T-helper 22 cell (primary cell): Measurements from ENCODE around the gene GIPC3.
"Not testable (repeated sequence)": the region's sequence is repeated elsewhere in the genome, so short reads cannot be mapped to it uniquely, and the experiment has no call there.

ENCODE experiments used
- DNase-seq: peaks from one replicate; pipeline ENCODE4 v3.0.0-alpha.2; 2020; ENCODE audit warnings: low read depth

GIPC3 gene

DNA sequence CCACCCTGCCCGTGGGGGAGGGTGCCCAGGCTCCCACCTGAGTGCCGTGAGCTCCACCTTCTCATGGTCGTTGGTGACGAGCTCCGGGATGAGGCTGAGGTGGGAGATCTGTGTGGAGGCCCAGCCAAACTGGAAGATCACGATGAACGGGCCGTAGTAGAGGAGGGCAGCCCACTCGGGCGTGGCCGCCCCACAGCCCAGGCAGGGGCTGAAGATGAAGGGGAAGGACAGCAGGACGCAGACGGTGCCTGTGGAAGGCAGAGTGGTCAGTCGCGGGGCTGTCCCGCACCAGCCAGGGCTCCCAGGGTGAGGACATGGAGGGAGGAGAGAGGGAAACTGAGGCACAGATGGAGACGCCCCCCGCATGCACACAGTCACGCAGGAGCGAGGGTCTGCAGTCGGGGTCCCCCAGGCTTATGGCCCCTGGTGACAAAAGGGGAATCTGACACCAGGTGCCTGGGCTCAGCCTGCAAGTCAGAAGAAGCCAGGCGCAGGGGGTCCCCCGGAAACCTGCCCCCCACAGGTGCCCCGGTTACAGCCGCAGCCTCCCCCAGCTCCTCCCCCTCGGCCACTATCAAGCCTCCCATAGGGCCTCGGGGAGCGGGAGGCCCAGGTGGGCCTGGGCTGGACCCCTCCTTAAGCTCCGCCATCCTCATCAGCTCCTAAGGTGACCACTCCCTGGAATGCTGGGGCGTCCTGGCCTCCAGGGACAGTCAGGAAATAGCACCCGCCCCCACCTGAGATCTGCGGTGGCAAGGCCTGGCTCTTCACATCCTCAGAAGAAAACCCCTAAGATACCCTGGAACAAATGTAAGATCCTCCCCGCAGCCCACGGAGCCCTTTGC lies 34.1 kb upstream of the GIPC3 start:
- no peak for DNase-seq

DNA sequence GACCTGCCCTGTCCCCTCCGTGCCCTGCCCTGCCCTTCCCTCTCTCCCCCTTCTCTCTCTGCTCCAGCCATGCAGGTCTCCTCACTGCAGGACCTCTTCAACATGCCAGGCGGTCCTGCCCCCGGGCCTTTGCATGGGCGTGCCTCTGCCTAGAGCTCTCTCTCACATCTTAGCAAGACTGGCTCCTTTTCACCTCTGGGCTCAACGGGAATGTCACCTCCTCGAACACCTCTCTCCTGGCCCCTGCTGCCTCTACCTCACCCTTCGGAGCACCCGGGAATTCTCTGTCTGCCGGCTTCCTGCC lies 33.5 kb upstream of the GIPC3 start:
- DNase-seq: no peak

DNA sequence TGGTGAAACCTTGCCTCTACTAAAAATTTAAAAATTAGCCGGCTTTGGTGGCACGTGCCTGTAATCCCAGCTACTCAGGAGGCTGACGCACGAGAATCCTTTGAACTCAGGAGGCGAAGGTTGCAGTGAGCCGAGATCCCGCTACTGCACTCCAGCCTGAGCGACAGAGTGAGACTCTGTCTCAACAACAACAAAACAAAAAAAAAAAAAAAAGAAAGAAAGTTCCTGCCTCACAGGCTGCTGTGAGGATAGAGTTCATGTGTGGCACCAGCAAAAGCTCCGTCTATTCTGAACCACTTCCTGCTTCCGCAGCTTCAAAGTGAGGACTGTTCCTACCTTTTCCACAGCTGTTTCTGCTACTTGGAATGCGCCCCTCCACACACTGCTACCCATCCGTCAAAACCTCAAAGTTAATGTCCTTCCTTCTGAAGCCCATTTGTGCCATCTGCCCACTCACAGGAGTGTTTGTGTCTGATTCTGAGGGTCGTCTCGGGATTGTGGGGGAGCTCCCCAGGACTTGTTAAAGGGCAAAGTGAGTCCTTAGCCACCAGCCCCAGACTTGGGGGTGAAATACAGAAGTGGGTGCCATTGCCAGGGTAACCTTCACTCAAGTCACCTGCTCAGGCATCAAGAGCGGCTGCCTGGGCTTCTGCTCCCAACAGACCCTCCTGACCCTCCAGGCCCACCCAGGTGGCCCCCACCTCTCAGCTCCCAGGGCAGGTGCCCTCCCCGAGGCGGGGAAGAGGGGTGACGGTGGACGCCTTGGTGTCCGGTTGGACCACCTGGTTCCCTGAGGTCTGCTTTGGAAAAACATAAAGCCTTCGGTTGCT lies 30.8 kb upstream of the GIPC3 start:
- peak; percentile 49 for DNase-seq

DNA sequence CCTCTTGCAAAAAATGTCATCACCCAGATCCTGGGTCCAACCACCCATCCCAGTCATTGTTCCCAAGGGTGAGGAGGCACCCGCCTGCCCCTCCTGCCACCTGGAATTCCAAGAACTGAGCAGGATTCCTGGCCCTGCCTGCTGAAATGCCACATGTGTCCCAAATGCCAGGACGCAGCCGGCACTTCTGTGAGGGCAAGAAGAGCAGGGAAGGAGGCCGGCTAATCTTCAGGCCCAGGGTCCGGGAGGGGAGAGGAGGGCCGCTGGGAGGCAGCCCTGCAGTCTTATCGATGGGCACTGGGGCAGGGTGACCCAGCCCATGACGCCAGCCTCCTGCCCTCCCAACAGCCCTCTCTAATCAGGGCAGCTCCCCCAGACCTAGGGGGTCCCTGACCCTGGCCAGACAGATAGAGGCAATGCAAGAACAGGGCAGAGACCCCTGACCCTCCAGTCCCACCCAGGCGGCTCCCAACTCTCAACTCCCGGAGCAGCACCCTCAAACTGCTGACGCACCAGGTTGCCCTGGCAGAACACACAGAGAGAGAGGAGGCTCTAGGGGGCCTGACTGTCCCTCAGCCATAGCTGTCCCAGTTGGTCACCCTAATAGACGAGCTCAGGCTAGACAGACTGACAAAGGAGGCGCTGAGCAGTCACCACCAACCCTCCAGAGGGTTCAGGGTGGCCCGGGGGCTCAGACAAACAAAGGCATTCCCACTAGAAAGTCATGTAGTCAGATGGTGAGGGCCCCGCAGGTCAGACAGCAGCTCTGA lies 29.4 kb upstream of the GIPC3 start:
- no peak for DNase-seq

DNA sequence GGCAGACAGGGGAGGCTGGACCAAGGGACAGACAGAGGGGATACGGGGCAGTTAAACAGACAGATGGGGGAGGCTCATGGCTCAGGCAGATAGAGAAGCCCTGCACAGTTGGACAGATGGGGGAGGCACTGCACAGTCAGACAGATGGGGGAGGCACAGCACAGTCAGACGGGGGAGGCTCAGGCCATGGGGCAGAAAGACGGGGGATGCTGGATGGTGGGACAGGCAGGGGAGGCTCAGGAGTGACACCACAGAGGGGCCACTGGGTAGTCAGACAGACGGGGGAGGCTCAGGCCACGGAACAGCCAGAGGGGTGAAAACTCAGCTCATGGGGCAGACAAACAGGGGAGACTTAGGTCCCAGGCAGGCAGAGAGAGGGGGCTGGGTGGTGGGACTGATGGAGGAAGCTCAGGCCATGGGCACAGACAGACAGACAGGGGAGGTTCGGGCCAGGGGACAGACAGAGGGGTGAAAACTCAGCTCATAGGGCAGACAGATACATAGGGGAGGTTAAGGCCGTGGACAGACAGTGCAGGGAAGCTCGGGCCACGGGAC lies 28.8 kb upstream of the GIPC3 start:
- no peak for DNase-seq

DNA sequence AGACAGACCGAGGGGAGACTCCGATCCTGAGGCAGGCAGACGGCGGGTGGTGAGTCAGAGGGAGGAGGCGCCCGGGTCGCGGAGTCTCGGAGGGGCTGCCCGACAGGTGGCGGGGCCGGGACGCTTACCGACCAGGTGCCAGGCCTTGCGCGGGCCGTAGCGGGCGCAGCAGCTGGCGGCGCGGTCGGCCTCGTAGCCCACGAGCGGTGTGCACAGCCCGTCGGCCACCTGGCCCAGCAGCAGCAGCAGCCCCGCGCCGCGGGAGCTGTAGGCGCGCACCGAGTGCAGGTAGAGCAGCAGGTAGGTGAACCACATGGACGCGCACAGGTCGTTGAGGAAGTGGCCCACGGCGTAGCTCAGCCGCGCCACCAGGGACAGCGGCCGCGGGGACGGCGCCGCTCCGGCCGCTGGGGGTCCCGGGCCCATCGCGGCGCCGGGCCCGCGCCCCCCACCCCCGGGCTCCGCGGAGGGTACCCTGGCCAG lies 28.3 kb upstream of the GIPC3 start:
- DNase-seq: peak; percentile 65

DNA sequence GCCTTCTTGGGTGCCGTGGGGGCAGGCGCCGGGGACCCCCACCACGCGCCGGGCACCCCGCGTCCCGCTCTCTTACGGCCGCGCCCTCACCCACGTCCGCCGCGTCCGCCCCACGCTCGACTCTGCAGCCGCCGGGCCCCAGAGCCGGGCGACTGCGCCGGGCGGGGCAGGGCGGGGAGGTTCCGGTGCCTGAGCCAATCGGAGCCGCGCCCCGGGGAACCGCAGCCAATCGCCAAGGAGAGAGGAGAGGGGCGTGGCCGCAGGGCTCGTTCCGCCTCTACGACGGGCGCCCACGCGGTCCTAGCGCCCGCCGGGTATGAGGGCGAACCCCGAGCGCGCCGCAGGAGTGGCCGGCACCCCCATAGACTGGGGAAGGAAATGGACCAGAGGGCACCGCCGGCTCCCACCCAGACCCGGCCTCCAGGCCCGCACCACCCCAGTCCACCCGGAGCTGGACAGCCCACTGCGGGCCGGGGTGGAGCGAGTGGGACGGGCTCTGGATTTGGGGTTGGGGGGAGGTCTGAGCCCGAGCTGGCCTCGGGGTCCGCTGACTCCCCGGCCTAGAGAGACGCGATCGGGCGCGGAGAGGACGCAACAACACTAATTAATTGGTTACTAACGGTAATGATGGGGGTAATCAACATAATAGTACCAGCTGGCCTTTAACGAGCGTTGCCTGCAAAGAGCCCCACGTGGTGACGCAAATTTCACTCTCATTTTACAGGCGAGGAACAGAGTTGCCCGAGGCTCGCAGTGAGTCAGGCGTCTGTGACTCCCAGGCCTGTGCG lies 27.6 kb upstream of the GIPC3 start, which contains the start of gene MFSD12:
MFSD12 (minus strand) TSS at position 126 of the 788 bp plus-strand sequence. CDS start 183 bp downstream, outside the sequence.
- peak; percentile 85 for DNase-seq

DNA sequence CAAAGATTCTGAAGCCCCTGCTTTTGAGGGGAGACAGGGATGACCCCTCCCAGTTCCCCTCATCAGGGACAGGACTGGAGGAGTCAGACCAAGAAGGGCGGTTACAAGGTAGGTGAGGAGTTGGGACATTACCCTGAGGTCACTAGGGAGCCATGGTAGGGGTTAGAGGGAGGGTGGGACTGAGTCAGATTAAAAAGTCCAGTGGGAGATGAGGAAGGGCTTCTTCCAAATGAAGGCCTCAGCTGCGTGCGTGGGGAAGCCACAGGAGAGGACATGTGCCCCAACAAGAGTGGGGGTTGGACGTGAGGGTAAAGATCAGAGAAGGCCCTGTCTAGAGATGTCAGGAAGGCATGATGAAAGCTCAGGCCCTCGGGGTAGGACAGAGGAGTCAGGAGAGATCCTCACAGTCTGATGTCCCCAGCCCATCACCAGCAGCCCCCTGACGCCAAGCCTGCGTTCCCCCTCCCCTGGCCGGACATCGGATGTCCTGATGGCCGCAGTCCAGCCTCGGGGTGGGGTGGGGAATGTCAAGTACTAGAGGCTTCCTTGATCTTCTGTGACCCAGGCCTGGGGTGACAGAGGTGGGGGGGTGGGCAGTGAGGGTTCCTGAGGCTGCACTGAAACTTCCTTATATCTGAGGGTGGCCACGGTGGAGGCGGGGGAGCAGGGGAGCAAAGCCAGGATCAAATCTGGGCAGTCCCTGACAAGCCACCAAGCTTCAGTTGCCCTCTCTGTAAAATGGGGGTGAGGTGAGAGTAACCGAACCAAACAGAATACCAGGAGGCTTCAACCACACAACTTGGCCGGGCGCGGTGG lies 21.4 kb upstream of the GIPC3 start:
- no peak for DNase-seq

DNA sequence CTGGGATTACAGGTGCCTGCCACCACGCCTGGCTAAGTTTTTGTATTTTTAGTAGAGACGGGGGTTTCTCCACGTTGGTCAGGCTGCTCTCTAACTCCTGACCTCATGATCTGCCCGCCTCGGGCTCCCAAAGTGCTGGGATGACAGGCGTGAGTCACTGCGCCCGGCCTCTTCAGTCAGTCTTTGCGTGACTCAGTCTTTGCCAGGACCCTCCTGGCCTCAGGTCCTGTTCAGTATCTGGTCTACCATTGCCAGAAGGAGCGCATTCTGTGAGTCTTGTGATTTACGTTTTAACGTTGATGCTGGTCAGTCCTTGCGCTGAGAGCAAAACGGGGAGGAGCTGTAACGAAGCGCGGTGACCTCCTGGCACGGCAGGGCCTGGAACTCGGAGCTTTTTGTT lies 20.1 kb upstream of the GIPC3 start:
- DNase-seq: no peak

DNA sequence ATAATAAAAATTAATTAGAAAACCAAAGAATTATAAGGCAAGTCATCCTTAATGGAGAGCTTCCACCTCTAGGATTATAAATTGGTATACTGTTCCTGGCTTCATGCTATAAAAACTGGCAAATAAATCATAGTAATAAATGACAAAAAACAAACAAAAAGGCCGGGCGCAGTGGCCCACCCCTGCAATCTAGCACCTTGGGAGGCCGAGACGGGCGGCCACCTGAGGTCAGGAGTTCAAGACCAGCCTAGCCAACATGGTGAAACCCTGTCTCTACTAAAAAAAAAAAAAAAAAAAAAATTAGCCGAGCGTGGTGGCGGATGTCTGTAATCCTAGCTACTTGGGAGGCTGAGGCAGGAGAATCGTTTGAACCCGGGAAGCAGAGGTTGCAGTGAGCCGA lies 15.2 kb upstream of the GIPC3 start:
- not testable (repeated sequence) for DNase-seq

DNA sequence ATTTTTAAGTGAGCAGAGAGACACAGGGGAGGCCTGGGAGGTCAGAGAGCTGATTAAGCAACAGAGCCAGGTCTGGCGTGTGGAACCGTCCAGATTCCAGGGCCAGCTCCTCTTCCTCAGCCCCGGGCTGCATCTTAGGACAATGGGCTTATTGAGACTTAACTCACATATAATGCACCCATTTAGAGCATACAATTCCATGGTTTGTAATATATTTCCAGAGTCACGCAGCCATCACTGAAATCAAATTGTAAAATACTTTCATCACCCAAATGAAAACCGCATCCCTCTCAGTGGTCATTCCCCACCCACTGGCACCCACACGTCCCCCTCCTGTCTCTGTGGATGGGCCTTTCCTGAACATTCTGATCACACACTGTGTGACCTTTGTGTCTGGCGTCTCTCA lies 14.7 kb upstream of the GIPC3 start:
- no peak for DNase-seq

DNA sequence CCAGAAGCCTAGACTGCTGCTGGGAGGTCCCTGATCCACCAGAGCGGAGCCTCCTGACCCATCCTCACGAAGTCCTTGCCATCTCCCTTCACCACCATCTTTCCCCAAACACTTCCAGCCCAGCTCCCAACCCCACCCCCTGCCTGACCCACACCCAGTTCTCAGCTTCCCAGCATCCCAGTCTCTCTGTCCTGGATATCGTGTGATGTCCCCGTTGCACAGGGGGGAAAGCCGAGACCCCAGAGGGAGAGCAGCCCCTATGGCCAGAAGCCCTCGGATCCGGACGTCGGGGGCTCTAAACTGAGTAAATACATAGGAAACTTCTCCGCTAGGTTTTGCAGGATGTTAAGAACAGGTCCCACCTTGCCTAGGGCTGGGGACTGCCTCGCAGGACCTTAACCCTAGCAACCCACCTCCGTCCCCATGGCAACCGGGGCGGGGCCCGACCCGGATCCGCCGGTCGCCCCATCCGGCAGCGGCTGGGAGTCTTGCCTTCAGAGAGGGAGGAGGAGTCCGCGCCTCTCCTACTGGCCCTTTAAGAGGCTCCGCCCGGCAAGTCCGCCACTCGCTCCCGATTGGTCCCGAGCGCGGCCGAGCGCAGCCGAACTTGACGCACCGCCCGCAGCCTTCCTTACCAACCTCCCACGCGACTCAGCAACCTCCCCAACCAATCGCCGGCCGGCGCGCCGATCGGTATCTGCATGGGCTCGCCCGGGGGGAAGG lies 13.0 kb upstream of the GIPC3 start:
- peak; percentile 99 for DNase-seq

DNA sequence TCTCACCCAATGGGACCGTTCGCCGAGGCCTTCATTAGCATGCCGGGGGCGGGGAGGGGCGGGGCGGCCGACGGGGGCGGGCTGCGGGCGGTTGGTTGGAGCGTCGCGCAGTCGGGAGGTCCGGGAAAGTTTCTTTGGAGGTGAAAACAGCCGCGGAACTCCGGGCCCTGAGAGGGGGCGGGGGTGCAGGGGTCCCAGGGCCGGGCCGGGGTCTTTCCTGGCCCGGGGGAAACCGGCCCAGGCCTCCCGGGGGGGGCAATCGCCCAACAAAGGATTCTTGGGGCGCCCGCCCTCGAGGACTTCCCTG lies 12.5 kb upstream of the GIPC3 start, which contains the start of gene HMG20B:
HMG20B (plus strand) TSS at position 90 of the 307 bp plus-strand sequence. CDS start 366 bp downstream, outside the sequence.
- no peak for DNase-seq

DNA sequence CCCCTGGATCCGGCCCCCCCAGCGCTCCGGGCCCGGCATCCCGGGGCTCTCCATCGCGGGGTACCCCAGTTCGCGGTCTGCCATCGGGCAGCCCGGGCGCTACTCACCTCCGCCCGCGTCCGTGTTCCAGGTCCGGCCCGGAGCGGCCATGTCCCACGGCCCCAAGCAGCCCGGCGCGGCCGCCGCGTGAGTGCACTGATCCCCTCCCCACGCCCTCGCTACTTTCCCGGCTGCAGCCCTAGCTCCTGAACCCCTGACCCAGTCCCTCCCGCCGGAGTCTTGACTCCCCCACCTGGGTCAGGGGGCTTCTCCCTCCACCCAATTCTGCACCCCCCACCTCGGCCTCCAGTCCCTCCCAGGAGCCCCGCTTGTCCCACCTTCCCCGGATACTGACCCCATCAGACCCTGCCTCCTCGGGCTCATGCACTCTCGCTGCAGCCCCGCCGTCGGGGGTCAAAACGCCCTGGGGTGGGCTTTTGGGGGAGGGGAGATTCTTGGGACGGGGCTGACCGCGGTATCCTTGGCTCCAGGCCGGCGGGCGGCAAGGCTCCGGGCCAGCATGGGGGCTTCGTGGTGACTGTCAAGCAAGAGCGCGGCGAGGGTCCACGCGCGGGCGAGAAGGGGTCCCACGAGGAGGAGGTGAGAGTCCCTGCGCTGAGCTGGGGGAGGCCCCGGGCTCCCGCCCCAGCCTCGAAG lies 12.0 kb upstream of the GIPC3 start:
- no peak for DNase-seq

DNA sequence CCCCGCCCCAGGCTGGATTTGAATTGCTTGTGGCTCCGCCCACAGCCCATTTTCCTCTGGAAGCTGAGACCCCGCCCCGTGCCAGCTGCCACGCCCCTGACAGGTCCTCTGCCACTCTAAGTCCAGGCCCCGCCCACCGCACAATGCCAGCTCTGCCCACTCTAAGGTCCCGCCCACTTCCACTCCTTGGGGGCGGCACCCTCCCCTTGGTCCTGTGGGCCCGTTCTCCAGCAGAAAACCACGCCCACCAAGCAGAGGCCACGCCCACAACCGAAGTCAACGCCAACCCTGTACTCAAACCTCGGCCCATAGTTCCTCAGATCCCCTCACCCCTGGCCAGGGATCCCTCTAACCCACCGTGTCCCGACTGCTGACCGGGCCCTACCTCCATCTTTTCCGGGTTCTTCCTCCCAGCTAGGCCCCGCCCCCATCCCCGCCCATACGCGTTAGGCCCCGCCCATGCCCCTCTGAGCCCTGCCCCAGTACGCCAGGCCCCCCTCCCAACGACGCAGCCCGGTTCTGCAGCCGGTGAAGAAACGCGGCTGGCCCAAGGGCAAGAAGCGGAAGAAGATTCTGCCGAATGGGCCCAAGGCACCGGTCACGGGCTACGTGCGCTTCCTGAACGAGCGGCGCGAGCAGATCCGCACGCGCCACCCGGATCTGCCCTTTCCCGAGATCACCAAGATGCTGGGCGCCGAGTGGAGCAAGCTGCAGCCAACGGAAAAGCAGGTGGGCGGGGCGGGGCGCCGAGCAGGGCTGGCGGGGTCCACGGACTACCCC lies 11.2 kb upstream of the GIPC3 start:
- peak; percentile 77 for DNase-seq

DNA sequence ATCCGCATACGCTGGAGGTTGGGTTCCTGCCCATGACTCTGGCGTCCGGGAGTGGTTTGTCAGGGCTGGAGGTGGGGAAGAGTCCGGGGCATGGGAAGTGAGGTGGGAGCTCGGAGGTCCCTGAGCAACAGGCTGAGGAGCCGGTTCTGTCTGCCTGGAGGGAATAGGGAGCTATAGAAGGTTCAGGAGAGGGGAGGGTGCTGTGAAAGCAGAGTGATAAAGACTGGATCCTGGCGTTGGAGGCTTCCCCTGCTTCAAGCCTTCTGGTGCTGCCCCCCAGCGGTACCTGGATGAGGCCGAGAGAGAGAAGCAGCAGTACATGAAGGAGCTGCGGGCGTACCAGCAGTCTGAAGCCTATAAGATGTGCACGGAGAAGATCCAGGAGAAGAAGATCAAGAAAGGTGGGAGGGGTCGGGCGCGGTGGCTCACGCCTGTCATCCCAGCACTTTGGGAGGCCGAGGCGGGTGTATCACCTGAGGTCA lies 10.0 kb upstream of the GIPC3 start:
- DNase-seq: no peak

DNA sequence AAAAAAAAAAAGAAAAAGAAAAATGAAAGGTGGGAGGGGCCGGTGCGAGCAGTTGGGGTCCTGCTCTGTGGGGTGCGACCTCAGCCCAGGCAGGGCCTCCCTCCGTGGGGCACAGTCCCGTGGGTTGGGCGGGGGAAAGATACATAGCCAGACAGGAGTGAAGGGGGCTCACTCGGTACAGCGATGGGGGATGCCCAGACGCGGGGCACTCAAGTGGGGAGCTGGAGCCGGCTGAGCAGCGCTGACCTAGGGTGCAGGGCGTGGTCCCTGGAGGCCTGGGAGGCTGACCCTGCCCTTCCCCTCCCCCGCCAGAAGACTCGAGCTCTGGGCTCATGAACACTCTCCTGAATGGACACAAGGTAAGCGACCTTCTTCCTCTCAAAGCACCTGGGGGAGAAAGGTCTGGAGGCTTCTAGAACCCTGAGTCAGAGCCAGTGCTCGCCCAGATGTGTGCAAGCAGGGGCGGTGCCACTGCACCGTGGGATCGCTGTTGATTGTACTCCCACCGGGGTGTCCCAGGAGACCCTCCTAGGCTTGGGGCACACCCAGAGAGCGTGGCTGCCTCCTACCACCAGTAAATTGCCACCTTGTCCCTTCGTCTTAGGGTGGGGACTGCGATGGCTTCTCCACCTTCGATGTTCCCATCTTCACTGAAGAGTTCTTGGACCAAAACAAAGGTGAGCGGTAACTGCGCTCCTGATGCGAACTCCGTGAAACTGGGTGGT lies 9.2 kb upstream of the GIPC3 start:
- DNase-seq: no peak
